WTC11 (cell line): ENCODE measurements around the gene STK11. TPM values are rescaled to one million over a fixed set of nuclear protein-coding genes. Genes with fewer than 3 reads are reported as not detected.

Experiments used
- ATAC-seq: fragments of 200-7000 bp; cut with Tn5 transposase; 2 replicates; pipeline ENCODE4 v1.10.0; 2021; ENCODE audit warnings: mild to moderate bottlenecking, moderate library complexity
- CTCF ChIA-PET: fragments of 300-600 bp; sonication (Branson Sonifier 250); formaldehyde crosslinking; loops from one replicate; lab custom pipeline; 2021; ENCODE audit warnings: antibody characterized with exemption; lab: Charles Lee
- POLR2A ChIA-PET: fragments of 350-600 bp; sonication (Branson Sonifier 250); formaldehyde crosslinking; loops from one replicate; lab custom pipeline; 2021; ENCODE audit warnings: antibody characterized with exemption; lab: Charles Lee
- DNase-seq: peaks from one replicate; pipeline ENCODE4 v3.0.0; 2021; ENCODE audit warnings: low spot score
- H3K27ac Mint-ChIP-seq: 2 replicates; pipeline ENCODE4 v1.8.0; 2021; ENCODE audit warnings: mixed read lengths
- H3K27me3 Mint-ChIP-seq: 2 replicates; pipeline ENCODE4 v1.8.0; 2021; ENCODE audit warnings: low read depth, mild to moderate bottlenecking, moderate library complexity, mixed read lengths
- H3K36me3 Mint-ChIP-seq: 2 replicates; pipeline ENCODE4 v1.8.0; 2021; ENCODE audit warnings: mixed read lengths
- H3K4me1 Mint-ChIP-seq: 2 replicates; pipeline ENCODE4 v1.8.0; 2022; ENCODE audit warnings: mixed read lengths
- H3K4me3 Mint-ChIP-seq: 2 replicates; pipeline ENCODE4 v1.8.0; 2021; ENCODE audit warnings: mild to moderate bottlenecking, moderate library complexity, mixed read lengths
- H3K9me3 Mint-ChIP-seq: 2 replicates; pipeline ENCODE4 v1.8.0; 2021; ENCODE audit warnings: mixed read lengths
- ATF1 ChIP-seq: sonication (generic); formaldehyde crosslinking; IDR thresholded peaks from 2 replicates; pipeline ENCODE4 v1.8.1; 2023; ENCODE audit warnings: mild to moderate bottlenecking, moderate library complexity, missing genetic modification reagents
- ATF2 ChIP-seq: sonication (generic); formaldehyde crosslinking; IDR thresholded peaks from 2 replicates; pipeline ENCODE4 v1.8.1; 2022; ENCODE audit warnings: low read depth, missing genetic modification reagents, borderline replicate concordance
- CREB1 ChIP-seq: sonication (generic); formaldehyde crosslinking; IDR thresholded peaks from 2 replicates; pipeline ENCODE4 v1.8.0; 2023; ENCODE audit warnings: mild to moderate bottlenecking, missing genetic modification reagents
- E2F5 ChIP-seq: sonication (generic); formaldehyde crosslinking; IDR thresholded peaks from 2 replicates; pipeline ENCODE4 v1.8.1; 2022; ENCODE audit warnings: mild to moderate bottlenecking, moderate library complexity, missing genetic modification reagents
- ELF4 ChIP-seq: sonication (generic); formaldehyde crosslinking; IDR thresholded peaks from 2 replicates; pipeline ENCODE4 v1.8.1; 2022; ENCODE audit warnings: low read depth, mild to moderate bottlenecking, moderate library complexity, missing genetic modification reagents
- FOXK1 ChIP-seq: sonication (generic); formaldehyde crosslinking; IDR thresholded peaks from 2 replicates; pipeline ENCODE4 v1.8.0; 2022; ENCODE audit warnings: mild to moderate bottlenecking, moderate library complexity, missing genetic modification reagents
- FOXP1 ChIP-seq: sonication (generic); formaldehyde crosslinking; IDR thresholded peaks from 2 replicates; pipeline ENCODE4 v1.8.0; 2022; ENCODE audit warnings: missing genetic modification reagents, mild to moderate bottlenecking, moderate library complexity, borderline replicate concordance
- FOXP4 ChIP-seq: sonication (generic); formaldehyde crosslinking; IDR thresholded peaks from 2 replicates; pipeline ENCODE4 v1.8.0; 2022; ENCODE audit warnings: mild to moderate bottlenecking, missing genetic modification reagents
- GABPB1 ChIP-seq: sonication (generic); formaldehyde crosslinking; IDR thresholded peaks from 2 replicates; pipeline ENCODE4 v1.8.1; 2023; ENCODE audit warnings: mild to moderate bottlenecking, missing genetic modification reagents
- GTF2I ChIP-seq: fragments of 250-450 bp; sonication (Bioruptor Pico); conservative IDR thresholded peaks from 2 replicates; pipeline ENCODE4 v1.4.0; 2021; ENCODE audit warnings: mild to moderate bottlenecking
- HMGXB4 ChIP-seq: sonication (generic); formaldehyde crosslinking; IDR thresholded peaks from 2 replicates; pipeline ENCODE4 v1.8.1; 2023; ENCODE audit warnings: mild to moderate bottlenecking, moderate library complexity, missing genetic modification reagents
- JAZF1 ChIP-seq: fragments of 250-450 bp; sonication (Bioruptor Pico); IDR thresholded peaks from 2 replicates; pipeline ENCODE4 v1.9.0; 2021; ENCODE audit warnings: moderate library complexity, mild to moderate bottlenecking, inconsistent platforms
- MLX ChIP-seq: sonication (generic); formaldehyde crosslinking; IDR thresholded peaks from 2 replicates; pipeline ENCODE4 v1.8.1; 2023; ENCODE audit warnings: mild to moderate bottlenecking, missing genetic modification reagents, moderate library complexity
- PRRX2 ChIP-seq: fragments of 250-450 bp; sonication (Bioruptor Pico); IDR thresholded peaks from 2 replicates; pipeline ENCODE4 v1.8.0; 2021; ENCODE audit warnings: mild to moderate bottlenecking
- RORB ChIP-seq: fragments of 250-450 bp; sonication (Bioruptor Pico); IDR thresholded peaks from 2 replicates; pipeline ENCODE4 v1.9.0; 2021; ENCODE audit warnings: mild to moderate bottlenecking
- SMAD3 ChIP-seq: sonication (generic); formaldehyde crosslinking; IDR thresholded peaks from 2 replicates; pipeline ENCODE4 v1.8.0; 2022; ENCODE audit warnings: missing genetic modification reagents, mild to moderate bottlenecking, borderline replicate concordance
- SP1 ChIP-seq: sonication (generic); formaldehyde crosslinking; conservative IDR thresholded peaks from 2 replicates; pipeline ENCODE4 v1.8.1; 2022; ENCODE audit warnings: missing genetic modification reagents
- TEAD1 ChIP-seq: sonication (generic); formaldehyde crosslinking; IDR thresholded peaks from 2 replicates; pipeline ENCODE4 v1.8.0; 2022; ENCODE audit warnings: mild to moderate bottlenecking, missing genetic modification reagents
- TP53 ChIP-seq: sonication (generic); formaldehyde crosslinking; IDR thresholded peaks from 2 replicates; pipeline ENCODE4 v1.8.1; 2023; ENCODE audit warnings: mild to moderate bottlenecking, missing genetic modification reagents
- ZNF121 ChIP-seq: sonication (generic); formaldehyde crosslinking; IDR thresholded peaks from 2 replicates; pipeline ENCODE4 v1.8.0; 2023; ENCODE audit warnings: missing genetic modification reagents
- ZNF263 ChIP-seq: sonication (generic); formaldehyde crosslinking; IDR thresholded peaks from 2 replicates; pipeline ENCODE4 v1.8.1; 2022; ENCODE audit warnings: low read depth, mild to moderate bottlenecking, moderate library complexity, missing genetic modification reagents
- ZNF396 ChIP-seq: fragments of 250-450 bp; sonication (Bioruptor Pico); IDR thresholded peaks from 2 replicates; pipeline ENCODE4 v1.8.0; 2021; ENCODE audit warnings: mild to moderate bottlenecking, moderate library complexity, borderline replicate concordance
- ZNF416 ChIP-seq: fragments of 250-450 bp; sonication (Bioruptor Pico); IDR thresholded peaks from 2 replicates; pipeline ENCODE4 v1.9.0; 2021; ENCODE audit warnings: mild to moderate bottlenecking, inconsistent platforms
- total RNA-seq: library from RNA; stranded (reverse); gene quantifications from 3 replicates; pipeline ENCODE4 v1.2.3, GENCODE V29; 2021
- TF ChIP-seq, protein P1 (sequence below): fragments of 250-450 bp; sonication (Bioruptor Pico); IDR thresholded peaks from 2 replicates; pipeline ENCODE4 v1.9.0; 2021; ENCODE audit warnings: moderate library complexity, mild to moderate bottlenecking, inconsistent platforms, borderline replicate concordance
- TF ChIP-seq, protein P2 (sequence below): sonication (generic); formaldehyde crosslinking; IDR thresholded peaks from 2 replicates; pipeline ENCODE4 v1.8.1; 2023; ENCODE audit warnings: mild to moderate bottlenecking, missing genetic modification reagents, borderline replicate concordance

STK11 gene
- total RNA-seq, 1 experiment from 2014 or later = 112 TPM

DNA sequence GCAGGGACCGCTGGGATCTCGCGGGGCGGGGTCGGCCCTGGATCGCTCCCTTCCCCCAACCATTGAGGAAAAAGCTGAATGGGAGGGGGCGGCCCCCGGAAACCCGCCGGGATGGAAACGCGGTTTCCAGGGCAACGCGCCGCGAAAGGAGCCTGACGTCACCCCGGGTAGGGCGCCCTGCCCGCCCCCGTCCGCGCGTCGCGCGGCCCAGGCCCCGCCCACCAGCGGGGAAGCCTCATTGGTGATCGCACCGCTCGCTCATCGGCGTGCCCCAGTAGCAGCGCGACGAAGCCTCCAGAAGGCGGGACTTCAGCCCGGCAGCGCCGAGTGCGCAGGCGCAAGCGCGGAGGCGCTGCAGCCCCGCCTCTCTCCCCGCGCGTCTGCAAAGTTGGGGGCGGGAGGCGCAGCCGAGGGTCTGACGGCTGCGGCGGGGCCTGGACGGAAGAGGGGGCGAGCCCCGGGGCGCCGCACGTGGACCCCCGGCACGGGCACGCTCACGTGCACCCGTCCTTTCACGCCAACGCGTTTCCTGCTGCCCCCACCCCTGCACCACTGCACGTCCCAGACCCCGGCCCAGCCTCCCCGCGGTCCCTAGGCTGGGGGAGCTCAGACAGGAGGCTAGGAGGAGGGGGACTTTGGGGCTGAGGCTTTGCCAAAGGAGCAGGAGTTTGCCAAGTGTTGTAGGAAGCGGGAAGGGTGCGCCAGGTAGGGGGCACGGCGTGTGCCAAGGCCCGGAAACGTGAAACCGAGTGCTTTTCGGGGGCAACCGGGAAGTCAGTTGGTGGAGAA lies 55.4 kb downstream of the STK11 start (continued):
- no peak for TF ChIP-seq ZNF396 (CRISPR knock-in tag)
- TF ChIP-seq ZNF121 (CRISPR knock-in tag) = no peak
- TF ChIP-seq FOXP4 (CRISPR knock-in tag) = peak; percentile 37; the same call in 1 of the 2 replicates
- no peak for TF ChIP-seq ZNF263 (CRISPR knock-in tag)
- TF ChIP-seq HMGXB4 (CRISPR knock-in tag) = no peak
- TF ChIP-seq TEAD1 (CRISPR knock-in tag) = no peak
- TF ChIP-seq ATF2 = no peak
- no peak for TF ChIP-seq SMAD3 (CRISPR knock-in tag)
- no peak for TF ChIP-seq ELF4 (CRISPR knock-in tag)
- 0 out of 2 replicates have a peak, but pooled peaks have one; percentile 44 for TF ChIP-seq FOXP1
- no peak for TF ChIP-seq ATF1 (CRISPR knock-in tag)
- TF ChIP-seq, protein P1, sequence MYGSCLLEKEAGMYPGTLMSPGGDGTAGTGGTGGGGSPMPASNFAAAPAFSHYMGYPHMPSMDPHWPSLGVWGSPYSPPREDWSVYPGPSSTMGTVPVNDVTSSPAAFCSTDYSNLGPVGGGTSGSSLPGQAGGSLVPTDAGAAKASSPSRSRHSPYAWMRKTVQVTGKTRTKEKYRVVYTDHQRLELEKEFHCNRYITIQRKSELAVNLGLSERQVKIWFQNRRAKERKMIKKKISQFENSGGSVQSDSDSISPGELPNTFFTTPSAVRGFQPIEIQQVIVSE (CRISPR knock-in tag) = no peak; the same call in 1 of the 2 replicates
- TF ChIP-seq, protein P2, sequence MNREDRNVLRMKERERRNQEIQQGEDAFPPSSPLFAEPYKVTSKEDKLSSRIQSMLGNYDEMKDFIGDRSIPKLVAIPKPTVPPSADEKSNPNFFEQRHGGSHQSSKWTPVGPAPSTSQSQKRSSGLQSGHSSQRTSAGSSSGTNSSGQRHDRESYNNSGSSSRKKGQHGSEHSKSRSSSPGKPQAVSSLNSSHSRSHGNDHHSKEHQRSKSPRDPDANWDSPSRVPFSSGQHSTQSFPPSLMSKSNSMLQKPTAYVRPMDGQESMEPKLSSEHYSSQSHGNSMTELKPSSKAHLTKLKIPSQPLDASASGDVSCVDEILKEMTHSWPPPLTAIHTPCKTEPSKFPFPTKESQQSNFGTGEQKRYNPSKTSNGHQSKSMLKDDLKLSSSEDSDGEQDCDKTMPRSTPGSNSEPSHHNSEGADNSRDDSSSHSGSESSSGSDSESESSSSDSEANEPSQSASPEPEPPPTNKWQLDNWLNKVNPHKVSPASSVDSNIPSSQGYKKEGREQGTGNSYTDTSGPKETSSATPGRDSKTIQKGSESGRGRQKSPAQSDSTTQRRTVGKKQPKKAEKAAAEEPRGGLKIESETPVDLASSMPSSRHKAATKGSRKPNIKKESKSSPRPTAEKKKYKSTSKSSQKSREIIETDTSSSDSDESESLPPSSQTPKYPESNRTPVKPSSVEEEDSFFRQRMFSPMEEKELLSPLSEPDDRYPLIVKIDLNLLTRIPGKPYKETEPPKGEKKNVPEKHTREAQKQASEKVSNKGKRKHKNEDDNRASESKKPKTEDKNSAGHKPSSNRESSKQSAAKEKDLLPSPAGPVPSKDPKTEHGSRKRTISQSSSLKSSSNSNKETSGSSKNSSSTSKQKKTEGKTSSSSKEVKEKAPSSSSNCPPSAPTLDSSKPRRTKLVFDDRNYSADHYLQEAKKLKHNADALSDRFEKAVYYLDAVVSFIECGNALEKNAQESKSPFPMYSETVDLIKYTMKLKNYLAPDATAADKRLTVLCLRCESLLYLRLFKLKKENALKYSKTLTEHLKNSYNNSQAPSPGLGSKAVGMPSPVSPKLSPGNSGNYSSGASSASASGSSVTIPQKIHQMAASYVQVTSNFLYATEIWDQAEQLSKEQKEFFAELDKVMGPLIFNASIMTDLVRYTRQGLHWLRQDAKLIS (CRISPR knock-in tag) = no peak
- no peak for TF ChIP-seq TP53 (CRISPR knock-in tag)
- TF ChIP-seq, all 79 proteins: peak for 11

- peak overlapping the region; percentile 86 for H3K27ac Mint-ChIP-seq
- DNase-seq = peak; percentile 45
- ATAC-seq = no peak
- peak overlapping the region; percentile 89 for H3K4me3 Mint-ChIP-seq
- peaks cover 13% of the 10 kb centered on the region for H3K36me3 Mint-ChIP-seq
- H3K9me3 Mint-ChIP-seq = no peaks in the 10 kb centered on the region
- CTCF ChIA-PET = interaction anchor here (0.8 to 15.6 kb wide), 6 partner anchors 8 to 93 kb away, joined by 3 to 648 read pairs (median 4); partner anchors contain the start of gene ATP5F1D
- peaks cover 57% of the 10 kb centered on the region for H3K4me1 Mint-ChIP-seq
- POLR2A ChIA-PET = interaction anchor here (1.5 to 3.6 kb wide), 2 partner anchors 7 to 17 kb away, joined by 4 to 31 read pairs; partner anchors contain the start of gene CIRBP
- no peaks in the 10 kb centered on the region for H3K27me3 Mint-ChIP-seq
- TF ChIP-seq FOXK1 (CRISPR knock-in tag) (no peak), GABPB1 (CRISPR knock-in tag) (no peak), CREB1 (CRISPR knock-in tag) (no peak), ATF1 (CRISPR knock-in tag) (no peak), ZNF416 (no peak), PRRX2 (no peak), E2F5 (CRISPR knock-in tag) (no peak), MLX (CRISPR knock-in tag) (no peak), SP1 (no peak), GTF2I (no peak), JAZF1 (no peak), RORB (CRISPR knock-in tag) (no peak), ELF4 (CRISPR knock-in tag) (no peak)
Measured at GRCh38 chr19:1261538-1261797, 55.9 kb downstream of the STK11 start.
